ENCODE measurements around the gene CERCAM. TPM values are rescaled to one million over a fixed set of nuclear protein-coding genes. Genes with fewer than 3 reads are reported as not detected.
A peak's percentile ranks its signal among the peaks of the same experiment; 100 is the strongest.

CERCAM gene
- total RNA-seq, 2 experiments from 2014 or later = 0.33 to 0.57 TPM

- Mint-ChIP-seq H3K27ac (no peak overlapping the region), H3K4me3 (no peak overlapping the region)
Observed at GRCh38 chr9:128448746-128449145, 28.1 kb downstream of the CERCAM start.

GRCh38 chr9:128454991-128455390 lies 34.3 kb downstream of the CERCAM start:
- peaks cover 2% of the 10 kb centered on the region for H3K36me3 Mint-ChIP-seq (ENCODE audit: low read depth)
- H3K4me3 Mint-ChIP-seq = peak overlapping the region; percentile 90
- H3K27me3 Mint-ChIP-seq (ENCODE audit: low read depth) = no peaks in the 10 kb centered on the region
- intact Hi-C loops (cut with micrococcal nuclease) = loop anchor here (10.0 kb wide), 1 partner anchor 130 kb away; no protein-coding TSS in a partner anchor
- CTCF ChIA-PET = interaction anchor here (1.0 kb wide), 1 partner anchor 16 kb away, joined by 3 read pairs; no protein-coding TSS in a partner anchor
- H3K9me3 Mint-ChIP-seq = no peaks in the 10 kb centered on the region
- DNase-seq = no peak
- peaks cover 15% of the 10 kb centered on the region for H3K4me1 Mint-ChIP-seq (ENCODE audit: low read depth)
- H3K27ac Mint-ChIP-seq = no peak overlapping the region

More at GRCh38 chr9:128448746-128449145, 28.1 kb downstream of the CERCAM start:
- Mint-ChIP-seq H3K4me1 (ENCODE audit: low read depth) (no peaks in the 10 kb centered on the region), H3K27me3 (ENCODE audit: low read depth) (no peaks in the 10 kb centered on the region), H3K9me3 (no peaks in the 10 kb centered on the region), H3K36me3 (ENCODE audit: low read depth) (no peaks in the 10 kb centered on the region)
- CTCF ChIA-PET = interaction anchor here (0.8 to 2.6 kb wide), 3 partner anchors 8 to 154 kb away, joined by 4 to 14 read pairs (median 4); no protein-coding TSS in a partner anchor
- intact Hi-C loops (cut with micrococcal nuclease) = no loop called here
- no peak for DNase-seq

- peaks cover 15% of the 10 kb centered on the region for H3K4me1 Mint-ChIP-seq (ENCODE audit: low read depth)
- DNase-seq = peak; percentile 99
- peak within 1 kb of the TSS; percentile 90 for H3K4me3 Mint-ChIP-seq
- intact Hi-C loops (cut with micrococcal nuclease) = loop anchor here (1.0 to 10.0 kb wide), 10 partner anchors 49 to 388 kb away; partner anchors contain the start of genes COQ4, GLE1, SLC25A25 and SPOUT1
- CTCF ChIA-PET = no interaction called here
- H3K27ac Mint-ChIP-seq = peak within 1 kb of the TSS; percentile 84
- no peaks in the 10 kb centered on the region for H3K27me3 Mint-ChIP-seq (ENCODE audit: low read depth)
- H3K9me3 Mint-ChIP-seq = no peaks in the 10 kb centered on the region
- H3K36me3 Mint-ChIP-seq (ENCODE audit: low read depth) = peaks cover 9% of the 10 kb centered on the region
Observed at GRCh38 chr9:128455849-128456612, 35.4 kb downstream of the CERCAM start, which contains the start of gene ODF2. Gene ODF2 (plus strand): TSS chr9:128456006. CDS start chr9:128456092, 86 bp downstream.

- DNase-seq = peak; percentile 77
- intact Hi-C loops (cut with micrococcal nuclease) = loop anchor here (1.0 to 10.0 kb wide), 11 partner anchors 18 to 388 kb away; partner anchors contain the start of genes COQ4, GLE1, SLC25A25 and SPOUT1
- CTCF ChIA-PET = interaction anchor here (1.3 kb wide), 1 partner anchor 49 kb away, joined by 3 read pairs; no protein-coding TSS in a partner anchor
- H3K4me3 Mint-ChIP-seq = peak overlapping the region; percentile 90
- no peaks in the 10 kb centered on the region for H3K27me3 Mint-ChIP-seq (ENCODE audit: low read depth)
- H3K27ac Mint-ChIP-seq = peak overlapping the region; percentile 84
- H3K9me3 Mint-ChIP-seq = no peaks in the 10 kb centered on the region
- H3K36me3 Mint-ChIP-seq (ENCODE audit: low read depth) = peaks cover 11% of the 10 kb centered on the region
- peaks cover 15% of the 10 kb centered on the region for H3K4me1 Mint-ChIP-seq (ENCODE audit: low read depth)
Observed at GRCh38 chr9:128456613-128457061, 36.0 kb downstream of the CERCAM start.

- Mint-ChIP-seq H3K27ac (no peak overlapping the region), H3K4me1 (ENCODE audit: low read depth) (peaks cover 15% of the 10 kb centered on the region), H3K9me3 (no peaks in the 10 kb centered on the region), H3K4me3 (peak overlapping the region; percentile 90), H3K27me3 (ENCODE audit: low read depth) (no peaks in the 10 kb centered on the region), H3K36me3 (ENCODE audit: low read depth) (peaks cover 13% of the 10 kb centered on the region)
- DNase-seq = no peak
- CTCF ChIA-PET = interaction anchor here (0.6 to 1.3 kb wide), 3 partner anchors 20 to 54 kb away, joined by 3 to 4 read pairs (median 3); no protein-coding TSS in a partner anchor
- intact Hi-C loops (cut with micrococcal nuclease) = loop anchor here (1.0 to 10.0 kb wide), 5 partner anchors 19 to 228 kb away; partner anchors contain the start of genes GLE1 and URM1
Observed at GRCh38 chr9:128457207-128457606, 36.5 kb downstream of the CERCAM start.

GRCh38 chr9:128459011-128459410 lies 38.4 kb downstream of the CERCAM start:
- no peak overlapping the region for H3K4me3 Mint-ChIP-seq
- no peak for DNase-seq
- peaks cover 22% of the 10 kb centered on the region for H3K36me3 Mint-ChIP-seq (ENCODE audit: low read depth)
- no peaks in the 10 kb centered on the region for H3K9me3 Mint-ChIP-seq
- no peaks in the 10 kb centered on the region for H3K27me3 Mint-ChIP-seq (ENCODE audit: low read depth)
- H3K4me1 Mint-ChIP-seq (ENCODE audit: low read depth) = peaks cover 15% of the 10 kb centered on the region
- CTCF ChIA-PET = interaction anchor here (0.6 to 2.6 kb wide), 4 partner anchors 20 to 46 kb away, joined by 3 to 8 read pairs (median 3); partner anchors contain the start of gene GLE1
- intact Hi-C loops (cut with micrococcal nuclease) = loop anchor here (10.0 kb wide), 1 partner anchor 126 kb away; no protein-coding TSS in a partner anchor
- no peak overlapping the region for H3K27ac Mint-ChIP-seq

- DNase-seq = no peak
- Mint-ChIP-seq H3K4me3 (no peak overlapping the region), H3K27me3 (ENCODE audit: low read depth) (no peaks in the 10 kb centered on the region), H3K27ac (no peak overlapping the region), H3K9me3 (no peaks in the 10 kb centered on the region), H3K4me1 (ENCODE audit: low read depth) (no peaks in the 10 kb centered on the region), H3K36me3 (ENCODE audit: low read depth) (peaks cover 26% of the 10 kb centered on the region)
- CTCF ChIA-PET = no interaction called here
- intact Hi-C loops (cut with micrococcal nuclease) = no loop called here
Observed at GRCh38 chr9:128469070-128469469, 48.4 kb downstream of the CERCAM start.

GRCh38 chr9:128470560-128470959 lies 49.9 kb downstream of the CERCAM start:
- Mint-ChIP-seq H3K27me3 (ENCODE audit: low read depth) (no peaks in the 10 kb centered on the region), H3K4me3 (no peak overlapping the region), H3K9me3 (no peaks in the 10 kb centered on the region), H3K36me3 (ENCODE audit: low read depth) (peaks cover 36% of the 10 kb centered on the region), H3K4me1 (ENCODE audit: low read depth) (no peaks in the 10 kb centered on the region), H3K27ac (no peak overlapping the region)
- intact Hi-C loops (cut with micrococcal nuclease) = no loop called here
- CTCF ChIA-PET = no interaction called here
- peak; percentile 12 for DNase-seq

GRCh38 chr9:128473104-128473503 lies 52.4 kb downstream of the CERCAM start:
- no peak overlapping the region for H3K4me3 Mint-ChIP-seq
- H3K27ac Mint-ChIP-seq = no peak overlapping the region
- CTCF ChIA-PET = no interaction called here
- H3K27me3 Mint-ChIP-seq (ENCODE audit: low read depth) = no peaks in the 10 kb centered on the region
- intact Hi-C loops (cut with micrococcal nuclease) = no loop called here
- H3K9me3 Mint-ChIP-seq = no peaks in the 10 kb centered on the region
- DNase-seq = no peak
- no peaks in the 10 kb centered on the region for H3K4me1 Mint-ChIP-seq (ENCODE audit: low read depth)
- H3K36me3 Mint-ChIP-seq (ENCODE audit: low read depth) = peaks cover 37% of the 10 kb centered on the region

GRCh38 chr9:128475867-128476266 lies 55.2 kb downstream of the CERCAM start:
- DNase-seq = no peak
- Mint-ChIP-seq H3K4me3 (no peak overlapping the region), H3K36me3 (ENCODE audit: low read depth) (peaks cover 39% of the 10 kb centered on the region), H3K9me3 (no peaks in the 10 kb centered on the region), H3K4me1 (ENCODE audit: low read depth) (no peaks in the 10 kb centered on the region), H3K27ac (no peak overlapping the region), H3K27me3 (ENCODE audit: low read depth) (no peaks in the 10 kb centered on the region)
- intact Hi-C loops (cut with micrococcal nuclease) = no loop called here
- CTCF ChIA-PET = no interaction called here

GRCh38 chr9:128479262-128479661 lies 58.6 kb downstream of the CERCAM start:
- intact Hi-C loops (cut with micrococcal nuclease) = no loop called here
- H3K4me1 Mint-ChIP-seq (ENCODE audit: low read depth) = no peaks in the 10 kb centered on the region
- no peaks in the 10 kb centered on the region for H3K9me3 Mint-ChIP-seq
- H3K36me3 Mint-ChIP-seq (ENCODE audit: low read depth) = peaks cover 41% of the 10 kb centered on the region
- H3K27ac Mint-ChIP-seq = no peak overlapping the region
- no peaks in the 10 kb centered on the region for H3K27me3 Mint-ChIP-seq (ENCODE audit: low read depth)
- CTCF ChIA-PET = no interaction called here
- no peak for DNase-seq
- H3K4me3 Mint-ChIP-seq = no peak overlapping the region

GRCh38 chr9:128481561-128481960 lies 60.9 kb downstream of the CERCAM start:
- Mint-ChIP-seq H3K27ac (no peak overlapping the region), H3K9me3 (no peaks in the 10 kb centered on the region), H3K4me3 (no peak overlapping the region), H3K4me1 (ENCODE audit: low read depth) (no peaks in the 10 kb centered on the region), H3K36me3 (ENCODE audit: low read depth) (peaks cover 25% of the 10 kb centered on the region), H3K27me3 (ENCODE audit: low read depth) (no peaks in the 10 kb centered on the region)
- DNase-seq = no peak
- CTCF ChIA-PET = no interaction called here
- intact Hi-C loops (cut with micrococcal nuclease) = no loop called here

All from activated naive CD4-positive, alpha-beta T cell treated with anti-CD3 and anti-CD28 coated beads for 36 hours (primary cell).